Mesenchymal stem cell (in vitro differentiated cells and primary cell): ENCODE results near the gene CUL2. TPM values are rescaled to one million over a fixed set of nuclear protein-coding genes. Genes with fewer than 3 reads are reported as not detected.
A peak's percentile ranks its signal among the peaks of the same experiment; 100 is the strongest.

Experiments used
- DNase-seq: peaks from one replicate; pipeline ENCODE4 v3.0.0-alpha.2; 2013
- H2AFZ ChIP-seq: one replicate; pipeline ENCODE4 v1.6.1; 2013; ENCODE audit warnings: low read depth, mild to moderate bottlenecking, control low read depth, inconsistent platforms, low read length, moderate library complexity
- H2AK5ac ChIP-seq: 2 replicates; pipeline ENCODE4 v1.6.1; 2013; ENCODE audit warnings: low read length, moderate library complexity, mild to moderate bottlenecking, inconsistent platforms; ENCODE audit not compliant: severe bottlenecking
- H2BK120ac ChIP-seq: one replicate; pipeline ENCODE4 v1.6.1; 2013; ENCODE audit warnings: low read depth, mild to moderate bottlenecking, inconsistent platforms, low read length, moderate library complexity
- H2BK12ac ChIP-seq, 2 experiments: one replicate each; pipeline ENCODE4 v1.6.1; 2013; ENCODE audit warnings: inconsistent platforms in 2 of 2, low read length in 2 of 2, mild to moderate bottlenecking in 2 of 2, moderate library complexity in 2 of 2, control low read depth in 1 of 2
- H2BK15ac ChIP-seq: one replicate; pipeline ENCODE4 v1.6.1; 2013; ENCODE audit warnings: mild to moderate bottlenecking, low read depth, inconsistent platforms; ENCODE audit not compliant: poor library complexity, severe bottlenecking
- H2BK5ac ChIP-seq: 2 replicates; pipeline ENCODE4 v1.6.1; 2013; ENCODE audit warnings: low read depth, mild to moderate bottlenecking, low read length, control low read depth, inconsistent platforms; ENCODE audit not compliant: poor library complexity, severe bottlenecking
- H3K14ac ChIP-seq, 2 experiments: one replicate each; pipeline ENCODE4 v1.6.1; 2013; ENCODE audit warnings: inconsistent platforms in 2 of 2, low read length in 2 of 2, control low read depth in 1 of 2, mild to moderate bottlenecking in 1 of 2, moderate library complexity in 1 of 2
- H3K18ac ChIP-seq, 2 experiments: one replicate each; pipeline ENCODE4 v1.6.1; 2013; ENCODE audit warnings: inconsistent platforms in 2 of 2, low read length in 2 of 2, control low read depth in 1 of 2, low read depth in 1 of 2, mild to moderate bottlenecking in 1 of 2
- H3K23ac ChIP-seq, 2 experiments: one replicate each; pipeline ENCODE4 v1.6.1; 2013; ENCODE audit warnings: inconsistent platforms in 2 of 2, low read length in 2 of 2, mild to moderate bottlenecking in 2 of 2, moderate library complexity in 2 of 2, control low read depth in 1 of 2
- H3K27ac ChIP-seq: 2 replicates; pipeline ENCODE4 v1.5.1; 2013; ENCODE audit warnings: mild to moderate bottlenecking, moderate library complexity, low read length, control low read depth, inconsistent platforms; ENCODE audit not compliant: poor library complexity, severe bottlenecking
- H3K27me3 ChIP-seq, 2 experiments: 2 replicates each; pipeline versions ENCODE4 v1.6.1 to v1.7.0; 2013; ENCODE audit warnings: low read length in 2 of 2, mild to moderate bottlenecking in 2 of 2, moderate library complexity in 2 of 2, control low read depth in 1 of 2, inconsistent platforms in 1 of 2; ENCODE audit not compliant: control insufficient read depth in 1 of 2, insufficient read depth in 1 of 2
- H3K36me3 ChIP-seq, 2 experiments: 2 replicates each; pipeline versions ENCODE4 v1.6.1 to v1.7.0; 2013; ENCODE audit warnings: low read length in 2 of 2, control low read depth in 1 of 2, inconsistent platforms in 1 of 2, low read depth in 1 of 2, mild to moderate bottlenecking in 1 of 2; ENCODE audit not compliant: insufficient read depth in 2 of 2, control insufficient read depth in 1 of 2
- H3K4ac ChIP-seq, 2 experiments: one replicate each; pipeline ENCODE4 v1.6.1; 2013; ENCODE audit warnings: inconsistent platforms in 2 of 2, low read length in 2 of 2, mild to moderate bottlenecking in 2 of 2, moderate library complexity in 2 of 2, control low read depth in 1 of 2, low read depth in 1 of 2
- H3K4me1 ChIP-seq: 2 replicates; pipeline ENCODE4 v1.6.1; 2013; ENCODE audit warnings: low read depth, low read length, control low read depth; ENCODE audit not compliant: control insufficient read depth, insufficient read depth
- H3K4me2 ChIP-seq: 2 replicates; pipeline ENCODE4 v1.6.1; 2013; ENCODE audit warnings: low read length, mild to moderate bottlenecking, inconsistent platforms; ENCODE audit not compliant: poor library complexity, severe bottlenecking
- H3K4me3 ChIP-seq, 2 experiments: 2 replicates each; pipeline versions ENCODE4 v1.5.1 to v1.7.0; 2013; ENCODE audit warnings: low read length in 2 of 2, mild to moderate bottlenecking in 2 of 2, control low read depth in 1 of 2, low read depth in 1 of 2; ENCODE audit not compliant: insufficient read depth in 1 of 2
- H3K79me1 ChIP-seq: replicated peaks from 2 replicates; pipeline ENCODE4 v1.6.1; 2013; ENCODE audit warnings: mild to moderate bottlenecking, control low read depth, low read length, inconsistent platforms; ENCODE audit not compliant: poor library complexity, severe bottlenecking
- H3K9ac ChIP-seq: 2 replicates; pipeline ENCODE4 v1.7.0; 2013; ENCODE audit warnings: mild to moderate bottlenecking, low read length, moderate library complexity
- H3K9me3 ChIP-seq: 2 replicates; pipeline ENCODE4 v1.7.0; 2013; ENCODE audit warnings: mild to moderate bottlenecking, low read length; ENCODE audit not compliant: control insufficient read depth
- H4K8ac ChIP-seq: one replicate; pipeline ENCODE4 v1.6.1; 2013; ENCODE audit warnings: inconsistent platforms, mild to moderate bottlenecking, low read length, moderate library complexity
- H4K91ac ChIP-seq: one replicate; pipeline ENCODE4 v1.6.1; 2013; ENCODE audit warnings: mild to moderate bottlenecking, low read length, inconsistent platforms
- WGBS: methylation state at CpG from one replicate; pipeline ENCODE4 v1.1.7; 2013; ENCODE audit warnings: mixed read lengths; 5-methylcytosine and 5-hydroxymethylcytosine counted together
- polyA plus RNA-seq, 2 experiments: library from polyadenylated mRNA; stranded (reverse); fragments of 200-250 nt; gene quantifications; one replicate each; pipeline ENCODE4 v1.2.3, GENCODE V29; 2013

Gene CUL2
- polyA plus RNA-seq (2013, experiment 1 of 2): 32.3 TPM
- 31.4 TPM for polyA plus RNA-seq (2013, experiment 2 of 2)

DNA sequence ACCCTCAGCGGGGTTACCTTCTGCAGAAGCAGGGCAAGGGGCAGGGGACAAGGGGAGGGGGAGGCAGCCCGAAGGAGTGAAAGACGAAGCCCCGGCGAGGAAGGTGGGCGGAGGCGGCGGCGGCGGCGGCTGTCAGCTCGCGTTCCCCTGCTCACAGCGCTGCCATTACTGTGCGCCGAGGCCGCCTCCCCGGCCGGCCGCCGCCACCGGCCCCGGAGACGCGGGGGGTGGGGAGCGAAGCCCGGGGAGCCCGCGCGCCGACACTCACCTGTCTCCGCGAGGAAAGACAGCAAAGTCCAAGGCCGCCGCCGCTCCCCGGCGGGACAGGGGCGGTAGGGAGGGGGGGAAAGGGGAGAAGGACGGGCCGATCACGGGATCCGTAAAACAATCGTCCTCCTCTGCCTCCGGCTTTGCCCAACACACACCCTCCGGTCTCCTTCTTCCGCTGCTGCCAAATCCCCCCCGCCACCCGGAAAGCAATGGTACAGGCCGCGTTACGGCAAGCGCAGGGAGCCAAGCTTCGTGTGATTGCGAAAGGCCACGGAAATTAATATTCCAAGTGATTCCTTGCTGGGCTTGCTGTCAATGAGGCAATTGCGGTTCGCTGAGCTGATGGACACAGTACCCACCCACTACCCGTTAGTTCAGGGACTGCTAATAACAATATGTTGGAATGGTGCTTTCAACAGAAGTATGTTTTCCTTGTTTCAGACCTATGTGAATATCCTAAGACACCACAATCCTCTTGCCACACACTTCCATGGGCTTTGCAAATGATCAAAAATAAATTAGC is at the start of gene CUL2:
CUL2 (minus strand) TSS at position 180 of the 793 bp plus-strand sequence. CDS start 19,024 bp downstream, outside the sequence.
- H4K91ac ChIP-seq: peak within 1 kb of the TSS; percentile 90
- H2AK5ac ChIP-seq: peak within 1 kb of the TSS; percentile 28
- no peaks in the 10 kb centered on the region for H3K27me3 ChIP-seq
- H3K9ac ChIP-seq: peak within 1 kb of the TSS; percentile 93
- peak; percentile 97 for DNase-seq
- peak within 1 kb of the TSS; percentile 79 to 96 for H3K18ac ChIP-seq
- peak within 1 kb of the TSS; percentile 85 to 92 for H3K4me3 ChIP-seq
- peak within 1 kb of the TSS; percentile 98 for H4K8ac ChIP-seq
- H3K4me1 ChIP-seq: peaks cover 6% of the 10 kb centered on the region
- H3K27ac ChIP-seq: peak within 1 kb of the TSS; percentile 91
- H3K4me2 ChIP-seq: peak within 1 kb of the TSS; percentile 39
- peaks cover 4% of the 10 kb centered on the region for H3K9me3 ChIP-seq
- H2BK15ac ChIP-seq: peak within 1 kb of the TSS; percentile 64
- no peaks in the 10 kb centered on the region for H3K79me1 ChIP-seq
- WGBS: 0% methylated on average over 22 of the region's 59 CpGs
- peak within 1 kb of the TSS; percentile 99 for H2BK5ac ChIP-seq
- no peak within 1 kb of the TSS for H2AFZ ChIP-seq
- peak within 1 kb of the TSS; percentile 98 for H2BK120ac ChIP-seq
- no peak within 1 kb of the TSS for H3K23ac ChIP-seq
- H3K4ac ChIP-seq: peak within 1 kb of the TSS in 1 of 2 experiments; percentile 49
- H3K14ac ChIP-seq: no peak within 1 kb of the TSS
- no peak within 1 kb of the TSS for H2BK12ac ChIP-seq
- H3K36me3 ChIP-seq: no peaks in the 10 kb centered on the region

DNA sequence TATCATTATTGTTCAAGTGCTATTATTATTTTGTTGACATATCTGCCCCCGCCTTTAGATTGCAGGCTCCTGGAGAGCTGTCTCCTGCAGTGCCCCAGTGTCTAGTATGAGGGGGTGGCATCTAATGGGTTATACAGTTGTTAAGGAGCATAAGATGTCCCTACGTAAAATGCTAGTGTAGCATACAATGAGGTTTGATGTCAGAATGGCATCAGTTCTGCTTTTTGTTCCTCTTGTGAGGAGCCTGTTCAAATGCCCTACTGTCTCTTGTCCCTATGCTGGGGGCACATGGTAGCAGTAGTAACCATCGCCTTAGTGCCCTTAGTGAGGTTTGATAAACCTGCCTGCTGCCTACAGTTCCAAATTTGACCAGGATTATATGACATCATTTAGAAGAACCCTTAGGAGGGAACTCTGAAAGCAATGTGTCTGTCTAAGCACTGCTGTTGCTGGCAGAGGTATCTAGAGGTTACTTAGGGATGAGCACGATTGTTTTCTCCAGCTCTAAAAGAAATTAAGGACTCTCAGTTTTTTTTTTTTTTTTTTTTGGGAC is 46.2 kb upstream of the CUL2 start:
- Histone ChIP-seq H2BK5ac (no peak overlapping the region), H2AFZ (no peak overlapping the region), H3K27me3 (no peaks in the 10 kb centered on the region), H3K4me3 (no peak overlapping the region), H3K4ac (no peak overlapping the region), H3K4me2 (no peak overlapping the region), H3K9ac (no peak overlapping the region), H2BK12ac (no peak overlapping the region), H3K9me3 (no peaks in the 10 kb centered on the region), H2BK120ac (no peak overlapping the region), H3K18ac (no peak overlapping the region), H2BK15ac (no peak overlapping the region), H2AK5ac (no peak overlapping the region), H4K91ac (no peak overlapping the region), H3K27ac (no peak overlapping the region), H3K79me1 (peaks cover 21% of the 10 kb centered on the region), H4K8ac (no peak overlapping the region), H3K23ac (no peak overlapping the region), H3K14ac (no peak overlapping the region), H3K4me1 (no peaks in the 10 kb centered on the region), H3K36me3 (no peaks in the 10 kb centered on the region)
- no peak for DNase-seq
- 87% methylated on average over 4 of the region's 4 CpGs for WGBS

DNA sequence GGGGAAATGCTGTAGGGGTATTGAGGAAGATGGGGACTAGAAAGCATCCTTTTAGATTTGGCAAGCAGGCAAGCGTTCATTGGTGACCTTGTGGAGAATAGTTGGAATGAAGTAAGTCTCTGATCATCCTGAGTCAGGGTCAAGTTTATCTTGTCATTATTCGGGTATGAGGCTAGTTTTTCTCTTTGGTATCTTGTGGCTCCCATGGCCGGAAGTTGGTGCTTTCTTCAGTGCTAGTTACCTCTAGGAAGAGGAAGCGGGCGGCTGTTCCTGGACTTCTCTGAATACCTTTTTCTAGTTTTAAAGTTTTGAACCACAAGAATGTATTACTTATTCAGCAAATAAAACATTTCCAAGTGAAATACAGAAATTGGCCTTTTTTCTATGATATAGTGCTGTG is 45.7 kb upstream of the CUL2 start:
- DNase-seq: no peak

DNA sequence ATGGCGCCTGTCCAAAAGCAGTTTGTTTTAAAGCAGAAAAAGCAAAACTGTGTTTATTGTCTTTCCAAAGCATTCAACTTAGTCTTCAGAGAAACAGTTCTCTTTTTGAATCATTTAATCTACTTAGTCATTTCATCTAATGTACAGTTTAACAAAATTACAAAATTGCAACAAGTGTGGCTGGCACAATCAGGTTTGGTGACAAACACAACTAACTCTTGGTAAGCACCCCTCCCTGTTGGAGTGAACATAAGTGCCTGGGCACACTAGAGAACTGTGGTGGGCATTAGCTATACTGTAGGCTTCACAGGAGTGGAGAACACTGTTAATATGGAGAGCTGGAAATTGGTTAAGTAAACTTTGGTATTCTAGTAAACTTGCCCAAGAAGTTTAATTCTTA is 43.4 kb upstream of the CUL2 start:
- 100% methylated on average over 1 of the region's 1 CpG for WGBS
- H3K27ac ChIP-seq: no peak overlapping the region
- H3K4me2 ChIP-seq: no peak overlapping the region
- no peak overlapping the region for H3K4me3 ChIP-seq
- no peaks in the 10 kb centered on the region for H3K9me3 ChIP-seq
- no peak overlapping the region for H3K18ac ChIP-seq
- no peak overlapping the region for H2BK120ac ChIP-seq
- no peak overlapping the region for H2AFZ ChIP-seq
- H2AK5ac ChIP-seq: no peak overlapping the region
- H4K91ac ChIP-seq: no peak overlapping the region
- no peak overlapping the region for H3K4ac ChIP-seq
- peaks cover 18% of the 10 kb centered on the region for H3K79me1 ChIP-seq
- no peak overlapping the region for H2BK5ac ChIP-seq
- no peak overlapping the region for H4K8ac ChIP-seq
- H3K36me3 ChIP-seq: no peaks in the 10 kb centered on the region
- no peak overlapping the region for H3K14ac ChIP-seq
- no peak overlapping the region for H2BK12ac ChIP-seq
- no peaks in the 10 kb centered on the region for H3K27me3 ChIP-seq
- peaks cover 1% of the 10 kb centered on the region for H3K4me1 ChIP-seq
- H3K9ac ChIP-seq: no peak overlapping the region
- H2BK15ac ChIP-seq: no peak overlapping the region
- H3K23ac ChIP-seq: no peak overlapping the region
- no peak for DNase-seq

More for the DNA sequence above, 45.7 kb upstream of the CUL2 start:
- Histone ChIP-seq H3K4me3 (no peak overlapping the region), H3K18ac (no peak overlapping the region), H2BK12ac (no peak overlapping the region), H3K4me2 (no peak overlapping the region), H3K27ac (no peak overlapping the region), H3K9me3 (no peaks in the 10 kb centered on the region), H3K9ac (no peak overlapping the region), H3K23ac (no peak overlapping the region), H2BK15ac (no peak overlapping the region), H3K4ac (no peak overlapping the region), H2BK120ac (no peak overlapping the region), H4K91ac (no peak overlapping the region), H3K14ac (no peak overlapping the region), H4K8ac (no peak overlapping the region), H2BK5ac (no peak overlapping the region), H2AFZ (no peak overlapping the region), H2AK5ac (no peak overlapping the region), H3K27me3 (no peaks in the 10 kb centered on the region), H3K36me3 (no peaks in the 10 kb centered on the region), H3K79me1 (peaks cover 21% of the 10 kb centered on the region), H3K4me1 (no peaks in the 10 kb centered on the region)
- WGBS: 90% methylated on average over 3 of the region's 5 CpGs
